T-helper 2 cell treated with Interferon-gamma antibody and Interleukin-4, amounts not matched to agents 5 μg/mL and 100 μg/mL, for 36 hours (primary cell): ENCODE results near the gene KRTAP13-2.

Source experiments
- DNase-seq: peaks from one replicate; pipeline ENCODE4 v3.0.0; 2021; ENCODE audit warnings: low spot score
- H3K27ac Mint-ChIP-seq: one replicate; pipeline ENCODE4 v1.8.0; 2021; ENCODE audit warnings: mild to moderate bottlenecking, mixed read lengths
- H3K27me3 Mint-ChIP-seq: one replicate; pipeline ENCODE4 v1.8.0; 2021; ENCODE audit warnings: low read depth, mixed read lengths
- H3K36me3 Mint-ChIP-seq: one replicate; pipeline ENCODE4 v1.8.0; 2021; ENCODE audit warnings: low read depth, mixed read lengths
- H3K4me1 Mint-ChIP-seq: one replicate; pipeline ENCODE4 v1.8.0; 2021; ENCODE audit warnings: low read depth, mixed read lengths
- H3K4me3 Mint-ChIP-seq: one replicate; pipeline ENCODE4 v1.8.0; 2022; ENCODE audit warnings: mild to moderate bottlenecking, moderate library complexity, mixed read lengths
- H3K9me3 Mint-ChIP-seq: one replicate; pipeline ENCODE4 v1.8.0; 2021; ENCODE audit warnings: mixed read lengths

KRTAP13-2 gene

DNA sequence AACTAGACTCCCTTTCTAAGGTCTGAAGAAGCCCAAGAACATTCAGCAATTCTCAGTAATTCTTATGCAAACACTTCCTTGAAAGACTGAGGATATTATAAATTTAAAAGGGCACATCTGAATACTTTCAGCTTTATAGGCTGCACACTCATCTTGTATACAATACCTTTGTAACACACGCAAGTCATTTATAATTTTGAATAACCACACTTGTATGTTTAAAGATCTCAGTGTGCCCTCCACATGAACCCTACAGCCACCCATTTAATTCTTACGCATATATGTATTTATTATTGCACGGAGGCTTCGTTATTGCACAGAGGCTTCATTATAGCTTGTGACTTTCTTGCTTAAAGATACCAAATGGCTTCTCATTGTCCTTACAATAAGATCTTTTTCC is 33.4 kb downstream of the KRTAP13-2 start:
- no peak for DNase-seq
- H3K4me3 Mint-ChIP-seq = no peak overlapping the region
- no peaks in the 10 kb centered on the region for H3K27me3 Mint-ChIP-seq
- no peak overlapping the region for H3K27ac Mint-ChIP-seq
- H3K9me3 Mint-ChIP-seq = no peaks in the 10 kb centered on the region
- no peaks in the 10 kb centered on the region for H3K36me3 Mint-ChIP-seq
- no peaks in the 10 kb centered on the region for H3K4me1 Mint-ChIP-seq

GRCh38 chr21:30337772-30338171 is 34.3 kb downstream of the KRTAP13-2 start:
- Mint-ChIP-seq H3K36me3 (no peaks in the 10 kb centered on the region), H3K4me1 (no peaks in the 10 kb centered on the region), H3K9me3 (no peaks in the 10 kb centered on the region), H3K27ac (no peak overlapping the region), H3K4me3 (no peak overlapping the region), H3K27me3 (no peaks in the 10 kb centered on the region)
- no peak for DNase-seq

DNA sequence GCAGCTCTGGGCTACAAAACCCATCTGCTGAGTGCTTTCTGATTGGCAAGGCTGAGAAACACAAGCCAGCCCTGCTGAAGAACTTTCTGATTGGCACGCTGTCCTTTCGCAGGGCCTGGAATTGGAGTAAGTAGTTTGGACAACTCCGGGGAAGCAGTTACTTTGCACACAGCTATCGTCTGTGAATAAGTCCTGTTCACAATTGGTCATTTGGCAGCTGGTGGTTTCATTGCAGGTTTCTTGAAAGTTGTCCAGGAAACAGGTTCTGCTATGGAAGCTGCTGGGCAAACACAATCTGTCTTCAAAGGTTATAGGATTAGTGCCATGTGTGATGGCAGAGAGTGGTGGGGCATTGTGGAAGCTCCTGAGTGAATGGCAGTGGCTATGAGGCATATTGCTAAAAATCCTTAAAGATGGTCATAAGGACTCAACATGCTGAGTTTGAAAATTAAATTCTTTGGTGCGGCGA is 34.8 kb downstream of the KRTAP13-2 start, which contains the start of gene KRTAP27-1:
Gene KRTAP27-1, minus strand, starts transcription at position 419 of the 469 bp plus-strand sequence. Its CDS starts 26 bp downstream, at position 393.
- no peak for DNase-seq
- no peaks in the 10 kb centered on the region for H3K36me3 Mint-ChIP-seq
- no peak within 1 kb of the TSS for H3K4me3 Mint-ChIP-seq
- H3K4me1 Mint-ChIP-seq = no peaks in the 10 kb centered on the region
- no peaks in the 10 kb centered on the region for H3K27me3 Mint-ChIP-seq
- H3K27ac Mint-ChIP-seq = no peak within 1 kb of the TSS
- no peaks in the 10 kb centered on the region for H3K9me3 Mint-ChIP-seq

- DNase-seq = no peak
- Mint-ChIP-seq H3K36me3 (no peaks in the 10 kb centered on the region), H3K4me3 (no peak overlapping the region), H3K27me3 (no peaks in the 10 kb centered on the region), H3K9me3 (no peaks in the 10 kb centered on the region), H3K4me1 (no peaks in the 10 kb centered on the region), H3K27ac (no peak overlapping the region)
Measured at GRCh38 chr21:30336596-30336995, 35.5 kb downstream of the KRTAP13-2 start.

- no peaks in the 10 kb centered on the region for H3K27me3 Mint-ChIP-seq
- no peaks in the 10 kb centered on the region for H3K4me1 Mint-ChIP-seq
- H3K9me3 Mint-ChIP-seq = no peaks in the 10 kb centered on the region
- DNase-seq = no peak
- no peaks in the 10 kb centered on the region for H3K36me3 Mint-ChIP-seq
- no peak overlapping the region for H3K4me3 Mint-ChIP-seq
- no peak overlapping the region for H3K27ac Mint-ChIP-seq
Measured at GRCh38 chr21:30333736-30334135, 38.3 kb downstream of the KRTAP13-2 start.

DNA sequence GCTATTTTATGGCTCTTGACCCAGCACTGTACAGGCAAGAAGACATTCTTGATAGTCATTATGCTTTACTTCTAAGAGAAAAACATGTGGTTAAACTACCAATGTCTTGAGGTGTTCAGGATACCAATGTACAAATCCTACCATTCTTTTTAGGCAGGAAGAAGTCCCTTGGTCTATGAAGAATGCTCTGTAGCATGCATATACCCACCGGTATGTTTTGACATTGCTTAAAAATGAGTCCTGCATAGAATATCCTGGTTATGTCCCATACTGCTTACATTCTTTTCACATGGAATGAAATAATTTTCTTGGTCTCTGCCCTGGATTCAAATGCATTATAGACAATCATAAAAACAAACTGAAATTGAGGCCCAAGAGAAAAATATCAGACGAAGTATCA is 39.4 kb downstream of the KRTAP13-2 start:
- no peak overlapping the region for H3K4me3 Mint-ChIP-seq
- no peaks in the 10 kb centered on the region for H3K36me3 Mint-ChIP-seq
- no peak overlapping the region for H3K27ac Mint-ChIP-seq
- no peaks in the 10 kb centered on the region for H3K9me3 Mint-ChIP-seq
- DNase-seq = no peak
- H3K4me1 Mint-ChIP-seq = no peaks in the 10 kb centered on the region
- H3K27me3 Mint-ChIP-seq = no peaks in the 10 kb centered on the region

- H3K4me3 Mint-ChIP-seq = no peak overlapping the region
- no peaks in the 10 kb centered on the region for H3K27me3 Mint-ChIP-seq
- H3K36me3 Mint-ChIP-seq = no peaks in the 10 kb centered on the region
- H3K27ac Mint-ChIP-seq = no peak overlapping the region
- H3K9me3 Mint-ChIP-seq = peaks cover 3% of the 10 kb centered on the region
- DNase-seq = no peak
- no peaks in the 10 kb centered on the region for H3K4me1 Mint-ChIP-seq
Measured at GRCh38 chr21:30329203-30329875, 42.7 kb downstream of the KRTAP13-2 start.

DNA sequence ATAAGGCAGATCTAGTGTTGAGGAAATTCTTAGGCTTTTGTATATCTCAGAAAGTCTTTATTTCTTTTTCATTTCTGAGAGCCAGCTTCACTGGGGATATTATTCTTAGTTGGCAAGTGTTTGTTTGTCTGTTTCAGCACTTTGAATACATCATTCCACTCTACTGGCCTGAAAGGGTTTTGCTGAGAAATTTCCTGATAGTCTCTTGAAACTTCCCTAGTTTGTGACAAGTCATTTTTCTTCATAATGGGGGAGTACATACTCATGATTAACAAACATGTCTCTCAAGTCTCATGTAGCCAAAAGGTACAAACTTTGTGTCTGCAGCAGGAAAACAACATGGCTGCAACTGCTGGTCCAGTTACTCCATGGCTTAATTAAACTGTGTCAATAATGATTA is 45.7 kb downstream of the KRTAP13-2 start:
- no peak for DNase-seq
- no peaks in the 10 kb centered on the region for H3K36me3 Mint-ChIP-seq
- peaks cover 3% of the 10 kb centered on the region for H3K9me3 Mint-ChIP-seq
- H3K4me1 Mint-ChIP-seq = no peaks in the 10 kb centered on the region
- H3K27ac Mint-ChIP-seq = no peak overlapping the region
- no peak overlapping the region for H3K4me3 Mint-ChIP-seq
- H3K27me3 Mint-ChIP-seq = no peaks in the 10 kb centered on the region
